CD8-positive, alpha-beta memory T cell (primary cell): Measurements from ENCODE around the gene DHRS4. TPM values are rescaled to one million over a fixed set of nuclear protein-coding genes. Genes with fewer than 3 reads are reported as not detected.
A peak's percentile ranks its signal among the peaks of the same experiment; 100 is the strongest.

Source experiments
- CTCF ChIA-PET: fragments of 350-600 bp; sonication (Branson Sonifier 250); formaldehyde crosslinking; loops from one replicate; lab custom pipeline; 2021; ENCODE audit warnings: antibody characterized with exemption; lab: Charles Lee
- POLR2A ChIA-PET: fragments of 350-600 bp; sonication (Branson Sonifier 250); formaldehyde crosslinking; loops from one replicate; lab custom pipeline; 2021; ENCODE audit warnings: antibody characterized with exemption; lab: Charles Lee
- DNase-seq, 5 donors: peaks; one replicate each; pipeline versions ENCODE4 v3.0.0 to v3.0.0-alpha.2; 2020 to 2022; ENCODE audit warnings: mixed read lengths in 1 of 5
- H3K27ac ChIP-seq: one replicate; pipeline ENCODE4 v1.7.0; 2013; ENCODE audit warnings: low read depth, mild to moderate bottlenecking, low read length, moderate library complexity
- H3K27me3 ChIP-seq: 2 replicates; pipeline ENCODE4 v1.7.0; 2013; ENCODE audit warnings: low read length, mild to moderate bottlenecking; ENCODE audit not compliant: insufficient read depth, poor library complexity, severe bottlenecking
- H3K36me3 ChIP-seq: 2 replicates; pipeline ENCODE4 v1.7.0; 2013; ENCODE audit warnings: mild to moderate bottlenecking, low read length, moderate library complexity; ENCODE audit not compliant: insufficient read depth
- H3K4me1 ChIP-seq: 2 replicates; pipeline ENCODE4 v1.7.0; 2013; ENCODE audit warnings: mild to moderate bottlenecking, low read length, moderate library complexity; ENCODE audit not compliant: insufficient read depth
- H3K4me3 ChIP-seq: 2 replicates; pipeline ENCODE4 v1.7.0; 2013; ENCODE audit warnings: mild to moderate bottlenecking, low read length
- H3K9me3 ChIP-seq: 2 replicates; pipeline ENCODE4 v1.7.0; 2013; ENCODE audit warnings: mild to moderate bottlenecking, low read length
- H3K27ac Mint-ChIP-seq, 8 donors: one replicate each; pipeline ENCODE4 v1.8.0; 2020 to 2021; ENCODE audit warnings: mixed read lengths in 8 of 8, mild to moderate bottlenecking in 6 of 8, inconsistent platforms in 3 of 8, moderate library complexity in 3 of 8
- H3K27me3 Mint-ChIP-seq, 2 donors: one replicate each; pipeline ENCODE4 v1.8.0; 2020 to 2021; ENCODE audit warnings: mixed read lengths in 2 of 2, mild to moderate bottlenecking in 1 of 2, moderate library complexity in 1 of 2
- H3K36me3 Mint-ChIP-seq, 3 donors: one replicate each; pipeline ENCODE4 v1.8.0; 2020 to 2021; ENCODE audit warnings: mixed read lengths in 3 of 3, inconsistent platforms in 1 of 3, mild to moderate bottlenecking in 1 of 3
- H3K4me1 Mint-ChIP-seq, 3 donors: one replicate each; pipeline ENCODE4 v1.8.0; 2020 to 2021; ENCODE audit warnings: mixed read lengths in 3 of 3, inconsistent platforms in 1 of 3, mild to moderate bottlenecking in 1 of 3
- H3K4me3 Mint-ChIP-seq, 7 donors: one replicate each; pipeline ENCODE4 v1.8.0; 2020 to 2021; ENCODE audit warnings: mixed read lengths in 7 of 7, mild to moderate bottlenecking in 6 of 7, moderate library complexity in 4 of 7, inconsistent platforms in 2 of 7
- H3K9me3 Mint-ChIP-seq, 5 donors: one replicate each; pipeline ENCODE4 v1.8.0; 2020 to 2022; ENCODE audit warnings: mixed read lengths in 5 of 5, mild to moderate bottlenecking in 3 of 5, moderate library complexity in 2 of 5, inconsistent platforms in 1 of 5
- polyA plus RNA-seq: library from polyadenylated mRNA; unstranded; fragments of 300-500 nt; fragmentation: Illumina TruSeq; gene quantifications from one replicate; pipeline ENCODE4 v1.2.3, GENCODE V29; 2021
- total RNA-seq, 2 experiments: library from RNA; stranded (reverse); gene quantifications; one replicate each; pipeline ENCODE4 v1.2.3, GENCODE V29; 2021

Gene DHRS4
- total and polyA plus RNA-seq, 3 experiments from 2014 or later: 24.0 to 42.0 (median 25.2) TPM

GRCh38 chr14:23933108-23933741 lies 20.3 kb upstream of the DHRS4 start:
- peaks cover 0 to under 1% (median 0%) of the 10 kb centered on the region in 3 donors for H3K36me3 Mint-ChIP-seq
- no peak overlapping the region for H3K27ac ChIP-seq
- no peak overlapping the region for H3K4me3 Mint-ChIP-seq
- H3K27me3 Mint-ChIP-seq: peaks cover 4 to 10% of the 10 kb centered on the region in 2 donors
- no peaks in the 10 kb centered on the region for H3K36me3 ChIP-seq
- no peak for DNase-seq
- no peaks in the 10 kb centered on the region for H3K4me1 ChIP-seq
- H3K27ac Mint-ChIP-seq: peak overlapping the region in 2 of 8 donors; percentile 40 to 48
- H3K9me3 Mint-ChIP-seq: no peaks in the 10 kb centered on the region
- CTCF ChIA-PET: interaction anchor here (1.0 kb wide), 2 partner anchors 20 to 301 kb away, joined by 3 to 5 read pairs; partner anchors contain the start of gene DHRS4
- H3K4me1 Mint-ChIP-seq: no peaks in the 10 kb centered on the region
- H3K4me3 ChIP-seq: no peak overlapping the region
- POLR2A ChIA-PET: no interaction called here
- no peaks in the 10 kb centered on the region for H3K27me3 ChIP-seq
- no peaks in the 10 kb centered on the region for H3K9me3 ChIP-seq

- peaks cover 0 to 2% (median 0%) of the 10 kb centered on the region in 3 donors for H3K36me3 Mint-ChIP-seq
Measured at GRCh38 chr14:23933742-23934128, 19.8 kb upstream of the DHRS4 start.

GRCh38 chr14:23935158-23935557 lies 18.4 kb upstream of the DHRS4 start:
- Mint-ChIP-seq H3K4me3 (no peak overlapping the region), H3K36me3 (peaks cover 0 to 9% (median 5%) of the 10 kb centered on the region in 3 donors), H3K9me3 (no peaks in the 10 kb centered on the region), H3K27ac (no peak overlapping the region), H3K27me3 (peaks cover 0 to 4% of the 10 kb centered on the region in 2 donors), H3K4me1 (no peaks in the 10 kb centered on the region)
- DNase-seq: no peak
- no peaks in the 10 kb centered on the region for H3K27me3 ChIP-seq
- H3K27ac ChIP-seq: no peak overlapping the region
- H3K36me3 ChIP-seq: no peaks in the 10 kb centered on the region
- ChIA-PET CTCF (no interaction called here), POLR2A (no interaction called here)
- no peaks in the 10 kb centered on the region for H3K4me1 ChIP-seq
- no peaks in the 10 kb centered on the region for H3K9me3 ChIP-seq
- H3K4me3 ChIP-seq: no peak overlapping the region

More at GRCh38 chr14:23933742-23934128, 19.8 kb upstream of the DHRS4 start:
- Histone ChIP-seq H3K4me3 (no peak overlapping the region), H3K27me3 (no peaks in the 10 kb centered on the region), H3K36me3 (no peaks in the 10 kb centered on the region), H3K27ac (no peak overlapping the region), H3K9me3 (no peaks in the 10 kb centered on the region), H3K4me1 (no peaks in the 10 kb centered on the region)
- H3K27ac Mint-ChIP-seq: peak overlapping the region in 1 of 8 donors; percentile 40
- no peaks in the 10 kb centered on the region for H3K9me3 Mint-ChIP-seq
- no peak overlapping the region for H3K4me3 Mint-ChIP-seq
- H3K27me3 Mint-ChIP-seq: peaks cover 4 to 10% of the 10 kb centered on the region in 2 donors
- DNase-seq: no peak
- H3K4me1 Mint-ChIP-seq: no peaks in the 10 kb centered on the region
- ChIA-PET POLR2A (no interaction called here), CTCF (interaction anchor here (1.0 kb wide), 1 partner anchor 20 kb away, joined by 3 read pairs; the partner anchor contains the start of gene DHRS4)

- no peak overlapping the region for H3K27ac Mint-ChIP-seq
- Histone ChIP-seq H3K27ac (no peak overlapping the region), H3K9me3 (no peaks in the 10 kb centered on the region), H3K4me3 (no peak overlapping the region), H3K27me3 (no peaks in the 10 kb centered on the region), H3K36me3 (no peaks in the 10 kb centered on the region), H3K4me1 (no peaks in the 10 kb centered on the region)
- H3K9me3 Mint-ChIP-seq: no peaks in the 10 kb centered on the region
- H3K4me1 Mint-ChIP-seq: no peaks in the 10 kb centered on the region
- ChIA-PET CTCF (no interaction called here), POLR2A (no interaction called here)
- no peak overlapping the region for H3K4me3 Mint-ChIP-seq
- H3K27me3 Mint-ChIP-seq: peaks cover 0 to 5% of the 10 kb centered on the region in 2 donors
- no peak for DNase-seq
- peaks cover 0 to 19% (median 11%) of the 10 kb centered on the region in 3 donors for H3K36me3 Mint-ChIP-seq
Measured at GRCh38 chr14:23936084-23936829, 17.3 kb upstream of the DHRS4 start.

- H3K27me3 Mint-ChIP-seq: peaks cover 0 to 5% of the 10 kb centered on the region in 2 donors
- no peaks in the 10 kb centered on the region for H3K9me3 ChIP-seq
- no peak overlapping the region for H3K27ac ChIP-seq
- H3K4me3 Mint-ChIP-seq: no peak overlapping the region
- CTCF ChIA-PET: no interaction called here
- H3K4me3 ChIP-seq: no peak overlapping the region
- H3K27ac Mint-ChIP-seq: no peak overlapping the region
- H3K36me3 ChIP-seq: no peaks in the 10 kb centered on the region
- H3K4me1 Mint-ChIP-seq: no peaks in the 10 kb centered on the region
- peaks cover 0 to 24% (median 11%) of the 10 kb centered on the region in 3 donors for H3K36me3 Mint-ChIP-seq
- H3K27me3 ChIP-seq: no peaks in the 10 kb centered on the region
- no peaks in the 10 kb centered on the region for H3K9me3 Mint-ChIP-seq
- no peak for DNase-seq
- POLR2A ChIA-PET: no interaction called here
- no peaks in the 10 kb centered on the region for H3K4me1 ChIP-seq
Measured at GRCh38 chr14:23937203-23937602, 16.4 kb upstream of the DHRS4 start.

- no peaks in the 10 kb centered on the region for H3K36me3 ChIP-seq
- ChIA-PET POLR2A (no interaction called here), CTCF (no interaction called here)
- H3K4me3 ChIP-seq: no peak overlapping the region
- H3K9me3 ChIP-seq: no peaks in the 10 kb centered on the region
- H3K4me1 ChIP-seq: no peaks in the 10 kb centered on the region
- H3K27ac ChIP-seq: no peak overlapping the region
- no peaks in the 10 kb centered on the region for H3K27me3 ChIP-seq
- Mint-ChIP-seq H3K4me1 (peaks cover 0 to 4% (median 0%) of the 10 kb centered on the region in 3 donors), H3K36me3 (peaks cover 0 to 26% (median 11%) of the 10 kb centered on the region in 3 donors), H3K27me3 (peaks cover 0 to 4% of the 10 kb centered on the region in 2 donors), H3K9me3 (no peaks in the 10 kb centered on the region), H3K27ac (no peak overlapping the region), H3K4me3 (no peak overlapping the region)
- DNase-seq: no peak
Measured at GRCh38 chr14:23938823-23939222, 14.7 kb upstream of the DHRS4 start.

- no peaks in the 10 kb centered on the region for H3K27me3 ChIP-seq
- no peaks in the 10 kb centered on the region for H3K9me3 ChIP-seq
- Mint-ChIP-seq H3K36me3 (peaks cover 0 to 26% (median 11%) of the 10 kb centered on the region in 3 donors), H3K9me3 (no peaks in the 10 kb centered on the region), H3K4me3 (no peak overlapping the region), H3K27ac (peak overlapping the region in 1 of 8 donors; percentile 51), H3K27me3 (peaks cover 0 to 4% of the 10 kb centered on the region in 2 donors), H3K4me1 (peaks cover 0 to 5% (median 0%) of the 10 kb centered on the region in 3 donors)
- DNase-seq: no peak
- no peaks in the 10 kb centered on the region for H3K4me1 ChIP-seq
- H3K27ac ChIP-seq: no peak overlapping the region
- ChIA-PET CTCF (no interaction called here), POLR2A (no interaction called here)
- no peak overlapping the region for H3K4me3 ChIP-seq
- no peaks in the 10 kb centered on the region for H3K36me3 ChIP-seq
Measured at GRCh38 chr14:23939607-23940326, 13.8 kb upstream of the DHRS4 start.
